Stomach (tissue), 9 donors: ENCODE results near the gene FNDC11. TPM values are rescaled to one million over a fixed set of nuclear protein-coding genes. Genes with fewer than 3 reads are reported as not detected.

Experiments used
- DNase-seq, 2 donors: peaks; one replicate each; pipeline versions ENCODE4 v3.0.0 to v3.0.0-alpha.2; 2013 to 2019
- H3K27ac ChIP-seq, 5 donors: fragments of 200-600 bp in 4 of 5; sonication (generic) in 4 of 5; one replicate each; pipeline ENCODE4 v1.5.1; 2013 to 2019; ENCODE audit warnings: mild to moderate bottlenecking in 1 of 5, moderate library complexity in 1 of 5
- H3K27me3 ChIP-seq, 3 donors: fragments of 200-600 bp; sonication (generic); one replicate each; pipeline ENCODE4 v1.5.1; 2017 to 2019; ENCODE audit warnings: mixed run types in 1 of 3
- H3K36me3 ChIP-seq, 4 donors: fragments of 200-600 bp; sonication (generic); 1 replicate in 3 of 4; 2 replicates in 1 of 4; pipeline ENCODE4 v1.5.1; 2016 to 2019
- H3K4me1 ChIP-seq, 4 donors: fragments of 200-600 bp; sonication (generic); one replicate each; pipeline ENCODE4 v1.5.1; 2016 to 2019
- H3K4me3 ChIP-seq, 4 donors: fragments of 200-600 bp; sonication (generic) in 3 of 4; one replicate each; pipeline ENCODE4 v1.5.1; 2016 to 2019; ENCODE audit warnings: mild to moderate bottlenecking in 1 of 4
- H3K9me3 ChIP-seq, 4 donors: fragments of 200-600 bp; sonication (generic); one replicate each; pipeline ENCODE4 v1.5.1; 2016 to 2019
- EP300 ChIP-seq: sonication (generic); formaldehyde crosslinking; IDR thresholded peaks from one replicate; pipeline ENCODE4 v1.6.1; 2017; ENCODE audit warnings: antibody characterized with exemption
- POLR2A ChIP-seq, 4 donors: fragments of 450-650 bp; IDR thresholded peaks; one replicate each; pipeline ENCODE4 v1.6.1; 2016; ENCODE audit warnings: antibody characterized with exemption in 4 of 4, control low read depth in 2 of 4, mild to moderate bottlenecking in 1 of 4, moderate library complexity in 1 of 4
- POLR2AphosphoS5 ChIP-seq, 3 donors: sonication (generic); formaldehyde crosslinking; IDR thresholded peaks; one replicate each; pipeline ENCODE4 v1.6.1; 2016; ENCODE audit warnings: antibody characterized with exemption in 3 of 3
- WGBS, 5 donors: extraction: QIAGEN DNeasy Blood & Tissue Kit in 3 of 5; methylation state at CpG; one replicate each; pipeline versions ENCODE4 v1.1.5 to v1.1.7; 2013 to 2018; 5-methylcytosine and 5-hydroxymethylcytosine counted together
- intact Hi-C: fragments of 100-400 bp; cut with DNase I; formaldehyde crosslinking; loops from one replicate; pipeline ENCODE4 v1.15.1; 2023; ENCODE audit warnings: low total_unique reads
- polyA plus RNA-seq, 3 donors: library from polyadenylated mRNA; stranded (reverse); fragments of 200-250 nt; gene quantifications; one replicate each; pipeline ENCODE4 v1.2.3, GENCODE V29; 2013
- total RNA-seq, 5 donors: library from RNA; depleted of rRNA; stranded (reverse); fragments of >200 nt; gene quantifications; one replicate each; pipeline versions ENCODE4 v1.1.0 to v1.2.3, GENCODE V29; 2014 to 2016
- TF ChIP-seq, protein P1 (sequence below), 7 experiments: fragments of 450-650 bp in 4 of 7; fragments of 200-600 bp in 3 of 7; sonication (generic) in 3 of 7; IDR thresholded peaks; one replicate each; pipeline ENCODE4 v1.5.1; 2016 to 2019; ENCODE audit warnings: antibody characterized with exemption in 7 of 7, control low read depth in 2 of 7, mild to moderate bottlenecking in 1 of 7
- donor health status: healthy with polysubstance abuse.
- donor health status: Bipolar disorder and iron deficiency.
- donor health status: healthy.

The FNDC11 gene
- total and polyA plus RNA-seq, 8 donors = 0.25 to 3.1 (median 0.55) TPM; not detected in 3

DNA sequence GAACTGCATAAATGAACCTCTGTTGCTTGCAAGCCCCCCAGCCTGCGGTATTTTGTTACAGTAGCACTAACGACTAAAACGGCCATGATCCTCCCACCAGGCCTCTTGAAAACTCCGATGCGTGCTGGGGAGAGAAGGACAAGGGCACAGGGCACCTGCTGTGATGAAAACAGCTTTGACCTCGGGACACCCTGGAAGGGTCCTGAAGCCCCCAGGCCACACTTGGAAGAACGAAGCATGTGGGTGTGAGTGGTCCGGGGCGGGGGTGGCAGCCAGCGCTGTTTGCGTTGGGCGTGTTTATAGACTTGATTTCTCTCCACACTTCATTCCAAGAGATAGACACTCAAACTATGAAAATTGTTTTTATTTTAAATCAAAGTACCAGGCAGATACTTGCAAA, 33.3 kb downstream of the FNDC11 start:
- intact Hi-C loops = no loop called here
- peaks cover 0 to 6% (median 0%) of the 10 kb centered on the region in 4 donors for H3K4me1 ChIP-seq
- no peak overlapping the region for H3K4me3 ChIP-seq
- H3K9me3 ChIP-seq = no peaks in the 10 kb centered on the region
- no peak for TF ChIP-seq EP300
- no peak for TF ChIP-seq POLR2AphosphoS5 (IDR thresholded peaks at IDR 0.05)
- no peak for TF ChIP-seq POLR2A (IDR thresholded peaks at IDR 0.05)
- TF ChIP-seq, protein P1, sequence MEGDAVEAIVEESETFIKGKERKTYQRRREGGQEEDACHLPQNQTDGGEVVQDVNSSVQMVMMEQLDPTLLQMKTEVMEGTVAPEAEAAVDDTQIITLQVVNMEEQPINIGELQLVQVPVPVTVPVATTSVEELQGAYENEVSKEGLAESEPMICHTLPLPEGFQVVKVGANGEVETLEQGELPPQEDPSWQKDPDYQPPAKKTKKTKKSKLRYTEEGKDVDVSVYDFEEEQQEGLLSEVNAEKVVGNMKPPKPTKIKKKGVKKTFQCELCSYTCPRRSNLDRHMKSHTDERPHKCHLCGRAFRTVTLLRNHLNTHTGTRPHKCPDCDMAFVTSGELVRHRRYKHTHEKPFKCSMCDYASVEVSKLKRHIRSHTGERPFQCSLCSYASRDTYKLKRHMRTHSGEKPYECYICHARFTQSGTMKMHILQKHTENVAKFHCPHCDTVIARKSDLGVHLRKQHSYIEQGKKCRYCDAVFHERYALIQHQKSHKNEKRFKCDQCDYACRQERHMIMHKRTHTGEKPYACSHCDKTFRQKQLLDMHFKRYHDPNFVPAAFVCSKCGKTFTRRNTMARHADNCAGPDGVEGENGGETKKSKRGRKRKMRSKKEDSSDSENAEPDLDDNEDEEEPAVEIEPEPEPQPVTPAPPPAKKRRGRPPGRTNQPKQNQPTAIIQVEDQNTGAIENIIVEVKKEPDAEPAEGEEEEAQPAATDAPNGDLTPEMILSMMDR (IDR thresholded peaks at IDR 0.05) = no peak
- 91 to 95% (median 91%) methylated on average over 12 of the region's 12 CpGs for WGBS, 5 donors
- no peak for DNase-seq
- H3K27me3 ChIP-seq = no peaks in the 10 kb centered on the region
- H3K36me3 ChIP-seq = peaks cover 24 to 55% (median 51%) of the 10 kb centered on the region in 4 donors
- no peak overlapping the region for H3K27ac ChIP-seq

DNA sequence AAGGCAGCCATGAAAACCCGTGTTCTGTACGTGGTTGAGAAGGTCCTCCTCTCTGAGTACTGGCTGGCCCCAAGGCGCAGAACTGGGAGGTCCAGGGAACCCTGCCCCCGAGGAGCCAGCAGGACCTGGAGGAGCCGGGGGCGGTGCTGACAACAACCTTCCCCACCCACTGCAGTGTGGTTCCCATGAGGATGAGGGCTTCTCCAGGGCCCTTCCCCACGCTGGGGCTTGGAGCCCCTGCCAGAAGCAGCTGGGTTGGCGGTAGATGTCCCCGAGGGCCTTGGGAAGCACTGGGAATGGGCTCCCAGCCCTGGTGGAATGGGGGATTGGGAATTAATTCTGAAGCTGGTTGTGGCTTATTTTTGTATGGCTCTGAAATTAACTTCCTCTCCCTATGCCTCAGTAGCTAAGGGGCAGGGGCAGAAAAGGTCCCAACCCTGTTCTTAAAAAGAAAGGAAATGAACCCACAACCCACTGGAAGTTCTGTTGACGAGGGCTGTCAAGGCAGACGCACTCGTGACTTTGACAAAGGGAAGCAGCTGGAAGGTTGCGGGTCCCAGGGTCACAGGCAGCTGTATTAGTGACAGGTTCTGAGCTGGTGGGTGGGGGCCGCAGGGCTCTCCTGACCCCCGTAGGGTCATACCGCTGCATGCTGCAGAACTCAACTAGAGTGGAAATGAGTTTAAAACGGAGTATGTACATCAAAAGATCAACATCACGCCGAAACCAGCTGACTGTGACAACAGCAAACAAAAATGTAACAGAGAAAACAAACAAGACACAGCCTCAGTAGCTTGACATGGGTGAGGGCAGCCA, 34.0 kb downstream of the FNDC11 start:
- Histone ChIP-seq H3K27me3 (no peaks in the 10 kb centered on the region), H3K9me3 (no peaks in the 10 kb centered on the region), H3K4me3 (no peak overlapping the region), H3K27ac (no peak overlapping the region), H3K36me3 (peaks cover 31 to 63% (median 59%) of the 10 kb centered on the region in 4 donors), H3K4me1 (peaks cover 0 to 5% (median 0%) of the 10 kb centered on the region in 4 donors)
- WGBS, 5 donors = 66 to 82% (median 69%) methylated on average over 16 to 19 of the region's 19 CpGs
- DNase-seq = peak in 1 of 2 donors; percentile 51
- intact Hi-C loops = no loop called here
- TF ChIP-seq POLR2A (IDR thresholded peaks at IDR 0.05) = no peak
- TF ChIP-seq EP300 = no peak
- TF ChIP-seq, protein P1 (IDR thresholded peaks at IDR 0.05) = no peak
- TF ChIP-seq POLR2AphosphoS5 (IDR thresholded peaks at IDR 0.05) = no peak

DNA sequence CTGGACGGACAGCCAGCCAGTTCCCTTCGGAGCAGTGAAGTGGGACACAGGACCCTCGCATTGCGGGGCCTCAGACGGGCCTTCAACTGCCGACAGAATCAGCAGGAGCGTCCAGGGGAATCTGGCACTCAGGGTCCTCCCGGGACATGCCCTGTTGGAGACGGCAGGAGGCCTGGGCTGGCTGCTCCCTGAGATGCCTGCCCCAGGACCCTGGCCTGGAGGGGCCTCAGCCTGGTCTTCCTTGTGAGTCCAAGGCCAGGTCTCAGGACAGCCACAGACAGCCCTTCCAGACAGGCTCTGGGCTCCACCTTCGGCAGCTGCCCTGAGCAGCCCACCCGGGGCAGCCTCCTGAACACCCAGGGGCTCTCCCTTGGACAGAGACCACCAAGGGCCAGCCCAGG, 34.7 kb downstream of the FNDC11 start:
- no peak for TF ChIP-seq POLR2AphosphoS5 (IDR thresholded peaks at IDR 0.05)
- TF ChIP-seq, protein P1 (IDR thresholded peaks at IDR 0.05) = no peak
- TF ChIP-seq POLR2A (IDR thresholded peaks at IDR 0.05) = no peak
- TF ChIP-seq EP300 = no peak
- no peak for DNase-seq
- H3K36me3 ChIP-seq = peaks cover 35 to 69% (median 65%) of the 10 kb centered on the region in 4 donors

DNA sequence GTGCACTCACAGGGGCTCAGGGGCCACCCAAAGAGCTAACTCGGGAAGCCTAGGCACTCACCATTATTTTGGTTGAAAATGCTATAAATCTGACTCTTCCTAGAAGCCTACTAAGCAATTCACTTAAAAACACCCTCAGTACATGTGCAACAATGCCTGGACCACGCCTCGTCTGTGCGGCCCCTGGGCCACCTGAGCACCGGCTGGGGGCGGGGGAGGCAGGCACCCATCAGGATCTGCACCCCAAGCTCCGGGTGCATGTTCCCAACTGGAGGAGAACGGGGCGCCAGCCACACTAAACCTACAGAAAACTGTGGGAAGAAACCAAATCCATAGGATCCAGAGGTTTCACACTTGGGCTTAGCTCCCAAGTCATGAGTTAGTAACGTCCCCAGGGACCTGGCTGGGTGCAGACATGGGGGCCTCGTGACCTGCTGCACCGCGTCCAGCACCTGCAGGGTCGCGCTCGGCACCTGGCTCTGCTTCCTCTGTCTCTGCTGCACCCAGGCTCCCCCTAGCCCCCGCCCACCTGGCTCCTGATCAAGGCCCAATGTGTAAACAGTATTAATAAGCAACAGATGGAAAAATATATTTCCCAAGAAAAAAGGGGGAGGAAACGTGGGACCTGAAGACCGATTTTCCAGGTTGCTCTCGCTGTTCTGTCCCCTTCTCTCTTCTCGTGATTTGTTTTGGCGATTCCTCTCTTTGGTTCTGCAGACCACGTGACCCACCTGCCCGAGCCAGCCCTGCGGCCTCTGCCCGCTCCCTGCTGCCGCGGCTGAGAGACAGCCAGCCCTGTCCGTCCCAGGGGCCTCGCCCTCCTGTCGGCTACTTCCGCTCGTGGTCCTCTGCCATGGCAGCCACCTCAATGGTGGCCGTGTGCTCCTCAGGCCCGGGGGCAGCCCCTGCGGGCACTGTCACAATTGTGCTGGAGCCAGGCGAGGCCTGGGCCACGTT, 35.6 kb downstream of the FNDC11 start:
- no peak overlapping the region for H3K27ac ChIP-seq
- H3K9me3 ChIP-seq = no peaks in the 10 kb centered on the region
- no peaks in the 10 kb centered on the region for H3K27me3 ChIP-seq
- peaks cover 35 to 76% (median 73%) of the 10 kb centered on the region in 4 donors for H3K36me3 ChIP-seq
- intact Hi-C loops = no loop called here
- 71 to 88% (median 85%) methylated on average over 32 to 38 of the region's 38 CpGs for WGBS, 5 donors
- TF ChIP-seq, protein P1 (IDR thresholded peaks at IDR 0.05) = no peak
- no peak for TF ChIP-seq EP300
- TF ChIP-seq POLR2A (IDR thresholded peaks at IDR 0.05) = no peak
- no peak for TF ChIP-seq POLR2AphosphoS5 (IDR thresholded peaks at IDR 0.05)
- H3K4me1 ChIP-seq = no peaks in the 10 kb centered on the region
- H3K4me3 ChIP-seq = no peak overlapping the region
- no peak for DNase-seq

More for the DNA sequence above, 34.7 kb downstream of the FNDC11 start:
- Histone ChIP-seq H3K4me1 (no peaks in the 10 kb centered on the region), H3K27me3 (no peaks in the 10 kb centered on the region), H3K4me3 (no peak overlapping the region), H3K27ac (no peak overlapping the region), H3K9me3 (no peaks in the 10 kb centered on the region)
- intact Hi-C loops = no loop called here
- WGBS, 5 donors = 83 to 90% (median 88%) methylated on average over 10 to 11 of the region's 11 CpGs
